Esophagus squamous epithelium (tissue), 5 donors: ENCODE measurements around the gene DPH1. TPM values are rescaled to one million over a fixed set of nuclear protein-coding genes. Genes with fewer than 3 reads are reported as not detected.

Source experiments
- DNase-seq: peaks from one replicate; lab custom pipeline; 2025; lab: John Stamatoyannopoulos, UW
- H3K27ac ChIP-seq, 4 donors: fragments of 200-600 bp; sonication (generic); one replicate each; pipeline ENCODE4 v1.5.1; 2016 to 2019; ENCODE audit warnings: mild to moderate bottlenecking in 1 of 4
- H3K27me3 ChIP-seq, 4 donors: fragments of 200-600 bp; sonication (generic); 1 replicate in 3 of 4; 2 replicates in 1 of 4; pipeline versions ENCODE4 v1.5.1 to v1.6.0; 2017 to 2021; ENCODE audit warnings: antibody characterized with exemption in 1 of 4
- H3K36me3 ChIP-seq, 3 donors: fragments of 200-600 bp; sonication (generic); one replicate each; pipeline ENCODE4 v1.5.1; 2016 to 2019
- H3K4me1 ChIP-seq, 3 donors: fragments of 200-600 bp; sonication (generic); one replicate each; pipeline ENCODE4 v1.5.1; 2017 to 2019
- H3K4me3 ChIP-seq, 4 donors: fragments of 200-600 bp; sonication (generic); 1 replicate in 3 of 4; 2 replicates in 1 of 4; pipeline ENCODE4 v1.5.1; 2016 to 2019; ENCODE audit warnings: mild to moderate bottlenecking in 2 of 4, moderate library complexity in 1 of 4
- H3K9me3 ChIP-seq, 3 donors: fragments of 200-600 bp; sonication (generic); one replicate each; pipeline ENCODE4 v1.5.1; 2016 to 2019
- CTCF ChIP-seq, 6 experiments: fragments of 450-650 bp in 4 of 6; fragments of 200-600 bp in 2 of 6; sonication (generic) in 2 of 6; IDR thresholded peaks; one replicate each; pipeline ENCODE4 v1.5.1; 2016 to 2019; ENCODE audit warnings: antibody characterized with exemption in 6 of 6, mild to moderate bottlenecking in 4 of 6, moderate library complexity in 4 of 6
- POLR2A ChIP-seq, 4 donors: fragments of 450-650 bp; IDR thresholded peaks; one replicate each; pipeline ENCODE4 v1.6.1; 2017; ENCODE audit warnings: antibody characterized with exemption in 4 of 4, mild to moderate bottlenecking in 4 of 4, moderate library complexity in 3 of 4
- WGBS, 2 donors: methylation state at CpG; one replicate each; pipeline ENCODE4 v1.1.5; 2018; 5-methylcytosine and 5-hydroxymethylcytosine counted together
- intact Hi-C: fragments of 100-400 bp; cut with DNase I; formaldehyde crosslinking; loops from one replicate; pipeline ENCODE4 v1.15.0; 2022
- total RNA-seq, 4 donors: library from RNA; depleted of rRNA; stranded (reverse); fragments of >200 nt; gene quantifications; one replicate each; pipeline ENCODE4 v1.1.0, GENCODE V29; 2016
- donor health status: DM: yes; HTN: yes; CAD: no.

DPH1 gene
- total RNA-seq, 4 donors from 2014 or later: 14.9 to 55.7 (median 22.7) TPM

- 0% methylated on average over 2 to 17 of the region's 73 CpGs for WGBS, 2 donors
- DNase-seq: no peak
These were observed 5.3 kb upstream of the DPH1 start for GRCh38 chr17:2024572-2025219.

GRCh38 chr17:2025220-2025621, 4.7 kb upstream of the DPH1 start, which contains the start of gene RTN4RL1:
RTN4RL1 (minus strand) TSS chr17:2025334; CDS start chr17:2024865, 469 bp downstream.
- no CpG with 5 or more reads among the region's 47 CpGs for WGBS, 2 donors
- no peak for DNase-seq
- TF ChIP-seq POLR2A (IDR thresholded peaks at IDR 0.05) (peak in 1 of 4 donors; percentile 19), CTCF (IDR thresholded peaks at IDR 0.05) (no peak)
- H3K27ac ChIP-seq: peak within 1 kb of the TSS in 3 of 4 donors; percentile 20 to 71 (median 39)
- H3K9me3 ChIP-seq: no peaks in the 10 kb centered on the region
- peaks cover 0 to 71% (median 0%) of the 10 kb centered on the region in 4 donors for H3K27me3 ChIP-seq
- intact Hi-C loops: loop anchor here (5.0 kb wide), 1 partner anchor 118 kb away; no protein-coding TSS in a partner anchor
- H3K4me3 ChIP-seq: peak within 1 kb of the TSS; percentile 48 to 73 (median 62)
- peaks cover 22 to 52% (median 22%) of the 10 kb centered on the region in 3 donors for H3K4me1 ChIP-seq
- H3K36me3 ChIP-seq: no peaks in the 10 kb centered on the region

More at GRCh38 chr17:2024572-2025219, 5.3 kb upstream of the DPH1 start:
- H3K4me3 ChIP-seq: peak overlapping the region; percentile 48 to 73 (median 62)
- intact Hi-C loops: loop anchor here (5.0 kb wide), 1 partner anchor 117 kb away; no protein-coding TSS in a partner anchor
- H3K9me3 ChIP-seq: no peaks in the 10 kb centered on the region
- no peak for TF ChIP-seq POLR2A (IDR thresholded peaks at IDR 0.05)
- TF ChIP-seq CTCF (IDR thresholded peaks at IDR 0.05): no peak
- peak overlapping the region in 2 of 4 donors; percentile 20 to 71 for H3K27ac ChIP-seq
- H3K36me3 ChIP-seq: no peaks in the 10 kb centered on the region
- peaks cover 0 to 76% (median 0%) of the 10 kb centered on the region in 4 donors for H3K27me3 ChIP-seq
- peaks cover 21 to 48% (median 22%) of the 10 kb centered on the region in 3 donors for H3K4me1 ChIP-seq

- intact Hi-C loops: loop anchor here (5.0 kb wide), 1 partner anchor 118 kb away; no protein-coding TSS in a partner anchor
- Histone ChIP-seq H3K36me3 (no peaks in the 10 kb centered on the region), H3K9me3 (no peaks in the 10 kb centered on the region), H3K4me3 (peak overlapping the region; percentile 48 to 73 (median 62)), H3K27ac (peak overlapping the region in 3 of 4 donors; percentile 20 to 71 (median 39)), H3K4me1 (peaks cover 24 to 57% (median 24%) of the 10 kb centered on the region in 3 donors), H3K27me3 (peaks cover 0 to 69% (median 0%) of the 10 kb centered on the region in 4 donors)
- TF ChIP-seq CTCF (IDR thresholded peaks at IDR 0.05): peak; percentile 31 to 78 (median 68)
- no peak for TF ChIP-seq POLR2A (IDR thresholded peaks at IDR 0.05)
- no peak for DNase-seq
- 0 to 4% methylated on average over 5 to 9 of the region's 55 CpGs for WGBS, 2 donors
These were observed 4.2 kb upstream of the DPH1 start for GRCh38 chr17:2025622-2026309.

GRCh38 chr17:2027528-2028233, 2.3 kb upstream of the DPH1 start:
- 67 to 72% methylated on average over 3 of the region's 11 CpGs for WGBS, 2 donors
- intact Hi-C loops: loop anchor here (5.0 kb wide), 1 partner anchor 120 kb away; no protein-coding TSS in a partner anchor

More at GRCh38 chr17:2027528-2028233, 2.3 kb upstream of the DPH1 start:
- Histone ChIP-seq H3K36me3 (no peaks in the 10 kb centered on the region), H3K4me3 (no peak overlapping the region), H3K4me1 (peaks cover 29 to 69% (median 34%) of the 10 kb centered on the region in 3 donors), H3K27me3 (peaks cover 0 to 64% (median 0%) of the 10 kb centered on the region in 4 donors), H3K9me3 (no peaks in the 10 kb centered on the region), H3K27ac (no peak overlapping the region)
- DNase-seq: no peak
- TF ChIP-seq POLR2A (IDR thresholded peaks at IDR 0.05): no peak
- no peak for TF ChIP-seq CTCF (IDR thresholded peaks at IDR 0.05)
